GM12864 (cell line): Measurements from ENCODE around the gene SORBS1.

Experiments used
- DNase-seq: peaks from one replicate; pipeline ENCODE4 v3.0.0-alpha.2; 2011; ENCODE audit warnings: low read depth
- H3K4me3 ChIP-seq: 2 replicates; pipeline ENCODE4 v1.5.1; 2011; ENCODE audit warnings: mild to moderate bottlenecking, low read depth, low read length, control low read depth
- TF ChIP-seq, protein P1 (sequence below): IDR thresholded peaks from 2 replicates; pipeline ENCODE4 v1.5.1; 2011; ENCODE audit warnings: low read depth, mild to moderate bottlenecking, moderate library complexity, low read length, control low read depth, inconsistent platforms; ENCODE audit errors: missing control alignments

The SORBS1 gene

GRCh38 chr10:95459446-95460045 is 101.6 kb downstream of the SORBS1 start:
- TF ChIP-seq, protein P1, sequence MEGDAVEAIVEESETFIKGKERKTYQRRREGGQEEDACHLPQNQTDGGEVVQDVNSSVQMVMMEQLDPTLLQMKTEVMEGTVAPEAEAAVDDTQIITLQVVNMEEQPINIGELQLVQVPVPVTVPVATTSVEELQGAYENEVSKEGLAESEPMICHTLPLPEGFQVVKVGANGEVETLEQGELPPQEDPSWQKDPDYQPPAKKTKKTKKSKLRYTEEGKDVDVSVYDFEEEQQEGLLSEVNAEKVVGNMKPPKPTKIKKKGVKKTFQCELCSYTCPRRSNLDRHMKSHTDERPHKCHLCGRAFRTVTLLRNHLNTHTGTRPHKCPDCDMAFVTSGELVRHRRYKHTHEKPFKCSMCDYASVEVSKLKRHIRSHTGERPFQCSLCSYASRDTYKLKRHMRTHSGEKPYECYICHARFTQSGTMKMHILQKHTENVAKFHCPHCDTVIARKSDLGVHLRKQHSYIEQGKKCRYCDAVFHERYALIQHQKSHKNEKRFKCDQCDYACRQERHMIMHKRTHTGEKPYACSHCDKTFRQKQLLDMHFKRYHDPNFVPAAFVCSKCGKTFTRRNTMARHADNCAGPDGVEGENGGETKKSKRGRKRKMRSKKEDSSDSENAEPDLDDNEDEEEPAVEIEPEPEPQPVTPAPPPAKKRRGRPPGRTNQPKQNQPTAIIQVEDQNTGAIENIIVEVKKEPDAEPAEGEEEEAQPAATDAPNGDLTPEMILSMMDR, result no peak
- H3K4me3 ChIP-seq, result no peak overlapping the region
- no peak for DNase-seq

GRCh38 chr10:95458871-95459270 is 102.3 kb downstream of the SORBS1 start:
- TF ChIP-seq, protein P1, result no peak
- no peak for DNase-seq
- no peak overlapping the region for H3K4me3 ChIP-seq

GRCh38 chr10:95458014-95458413 is 103.2 kb downstream of the SORBS1 start:
- H3K4me3 ChIP-seq, result no peak overlapping the region
- DNase-seq, result no peak
- TF ChIP-seq, protein P1, result no peak

DNA sequence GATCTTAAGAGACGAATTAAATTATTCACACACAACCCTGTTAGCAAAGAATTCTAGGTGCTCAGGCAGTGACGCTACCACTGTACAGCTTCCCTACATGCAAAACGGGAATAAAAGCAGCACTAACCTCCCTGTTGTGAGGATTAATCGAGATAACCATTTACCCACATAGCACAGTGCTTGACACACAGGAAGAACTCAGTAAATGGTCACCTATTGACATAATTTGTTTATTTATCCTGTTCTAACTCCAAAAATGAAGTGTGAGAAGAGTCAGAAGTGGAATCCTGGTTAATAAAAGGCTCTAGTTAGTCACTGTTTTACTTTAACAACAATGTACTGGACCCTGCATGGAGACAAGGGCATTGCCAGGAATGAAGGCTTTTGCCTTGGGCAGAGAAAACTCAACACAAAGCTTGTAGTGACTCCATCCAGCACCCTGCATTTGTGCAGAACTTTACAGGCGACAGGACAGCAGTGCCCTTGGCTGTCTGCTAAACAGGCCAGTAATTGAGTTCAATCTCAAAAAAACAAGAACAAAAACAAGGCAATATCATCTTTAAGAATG is 103.8 kb downstream of the SORBS1 start:
- no peak for DNase-seq
- TF ChIP-seq, protein P1, result no peak
- no peak overlapping the region for H3K4me3 ChIP-seq

- TF ChIP-seq, protein P1, result no peak
- no peak for DNase-seq
- H3K4me3 ChIP-seq, result no peak overlapping the region
Observed at GRCh38 chr10:95456516-95456915, 104.7 kb downstream of the SORBS1 start.

DNA sequence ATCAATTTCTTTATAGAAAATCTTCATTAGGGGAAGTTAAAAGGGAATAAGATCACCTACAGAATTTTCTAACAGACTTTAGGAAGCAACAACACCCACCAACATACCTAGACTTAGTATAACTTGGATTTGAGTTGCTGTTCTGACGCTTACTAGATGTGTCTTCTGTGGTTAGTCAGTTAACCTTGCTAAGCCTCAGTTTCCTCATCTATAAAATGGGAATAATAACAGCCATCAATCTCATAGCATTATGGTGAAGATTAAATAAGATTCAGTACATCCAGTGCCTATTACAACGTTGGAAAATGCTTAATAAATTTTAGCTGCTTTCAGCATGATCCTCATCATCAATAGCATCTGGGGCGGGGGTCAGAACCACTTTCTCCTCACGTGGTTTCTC is 106.2 kb downstream of the SORBS1 start:
- no peak for DNase-seq
- TF ChIP-seq, protein P1, result no peak
- no peak overlapping the region for H3K4me3 ChIP-seq

- TF ChIP-seq, protein P1, result no peak
- no peak for DNase-seq
- no peak overlapping the region for H3K4me3 ChIP-seq
Observed at GRCh38 chr10:95454356-95454755, 106.8 kb downstream of the SORBS1 start.
